Activated naive CD4-positive, alpha-beta T cell treated with anti-CD3 and anti-CD28 coated beads, Interleukin-2, amount 50 U/mL, for 72 hours (primary cell): ENCODE results near the gene MEGF11. TPM values are rescaled to one million over a fixed set of nuclear protein-coding genes. Genes with fewer than 3 reads are reported as not detected.
"Not testable (repeated sequence)": the region's sequence is repeated elsewhere in the genome, so short reads cannot be mapped to it uniquely, and the experiment has no call there.

ENCODE experiments used
- ATAC-seq, 2 donors: fragments of 150-1000 bp; cut with Tn5 transposase; 2 replicates each; pipeline ENCODE4 v1.10.0; 2021; ENCODE audit warnings: mild to moderate bottlenecking in 2 of 2, moderate library complexity in 2 of 2
- DNase-seq, 2 donors: peaks; one replicate each; pipeline ENCODE4 v3.0.0; 2021 to 2022; ENCODE audit warnings: low spot score in 2 of 2
- H3K27ac Mint-ChIP-seq, 2 donors: one replicate each; pipeline ENCODE4 v1.8.0; 2022; ENCODE audit warnings: mild to moderate bottlenecking in 2 of 2, mixed read lengths in 2 of 2
- H3K36me3 Mint-ChIP-seq, 2 donors: one replicate each; pipeline ENCODE4 v1.8.0; 2022; ENCODE audit warnings: mixed read lengths in 2 of 2
- H3K9me3 Mint-ChIP-seq, 2 donors: one replicate each; pipeline ENCODE4 v1.8.0; 2022; ENCODE audit warnings: mixed read lengths in 2 of 2
- total RNA-seq, 2 donors: library from RNA; stranded (reverse); gene quantifications; one replicate each; pipeline ENCODE4 v1.2.3, GENCODE V29; 2022

Gene MEGF11
- total RNA-seq, 2 donors from 2014 or later = not detected

GRCh38 chr15:66285533-66286280 lies 32.2 kb upstream of the MEGF11 start:
- no peaks in the 10 kb centered on the region for H3K36me3 Mint-ChIP-seq
- no peak for ATAC-seq
- no peak overlapping the region for H3K27ac Mint-ChIP-seq
- no peaks in the 10 kb centered on the region for H3K9me3 Mint-ChIP-seq
- DNase-seq = no peak

GRCh38 chr15:66284271-66284670 lies 30.7 kb upstream of the MEGF11 start:
- DNase-seq = no peak
- H3K9me3 Mint-ChIP-seq = no peaks in the 10 kb centered on the region
- H3K27ac Mint-ChIP-seq = no peak overlapping the region
- no peaks in the 10 kb centered on the region for H3K36me3 Mint-ChIP-seq
- ATAC-seq = no peak

- H3K36me3 Mint-ChIP-seq = no peaks in the 10 kb centered on the region
- ATAC-seq (no peak), DNase-seq (no peak)
- no peaks in the 10 kb centered on the region for H3K9me3 Mint-ChIP-seq
- no peak overlapping the region for H3K27ac Mint-ChIP-seq
Measured at GRCh38 chr15:66278671-66279070, 25.1 kb upstream of the MEGF11 start.

- Mint-ChIP-seq H3K36me3 (no peaks in the 10 kb centered on the region), H3K9me3 (no peaks in the 10 kb centered on the region), H3K27ac (no peak overlapping the region)
- ATAC-seq (no peak), DNase-seq (no peak)
Measured at GRCh38 chr15:66278056-66278455, 24.5 kb upstream of the MEGF11 start.

GRCh38 chr15:66276546-66276945 lies 23.0 kb upstream of the MEGF11 start:
- Mint-ChIP-seq H3K36me3 (no peaks in the 10 kb centered on the region), H3K27ac (no peak overlapping the region), H3K9me3 (no peaks in the 10 kb centered on the region)
- no peak for ATAC-seq
- DNase-seq = no peak

GRCh38 chr15:66275352-66275751 lies 21.8 kb upstream of the MEGF11 start:
- no peak for DNase-seq
- Mint-ChIP-seq H3K36me3 (no peaks in the 10 kb centered on the region), H3K9me3 (no peaks in the 10 kb centered on the region), H3K27ac (no peak overlapping the region)
- no peak for ATAC-seq

GRCh38 chr15:66270932-66271331 lies 17.4 kb upstream of the MEGF11 start:
- Mint-ChIP-seq H3K36me3 (no peaks in the 10 kb centered on the region), H3K9me3 (no peaks in the 10 kb centered on the region), H3K27ac (no peak overlapping the region)
- ATAC-seq (no peak), DNase-seq (no peak)

GRCh38 chr15:66269326-66270090 lies 16.0 kb upstream of the MEGF11 start:
- ATAC-seq (no peak), DNase-seq (no peak)
- Mint-ChIP-seq H3K36me3 (no peaks in the 10 kb centered on the region), H3K27ac (no peak overlapping the region), H3K9me3 (no peaks in the 10 kb centered on the region)

- Mint-ChIP-seq H3K27ac (no peak overlapping the region), H3K36me3 (peaks cover 4 to 12% of the 10 kb centered on the region in 2 donors), H3K9me3 (peaks cover 8 to 10% of the 10 kb centered on the region in 2 donors)
- DNase-seq = no peak
- ATAC-seq = no peak
Measured at GRCh38 chr15:66264859-66265513, 11.4 kb upstream of the MEGF11 start.

- H3K9me3 Mint-ChIP-seq = peaks cover 8 to 10% of the 10 kb centered on the region in 2 donors
- ATAC-seq, DNase-seq, H3K27ac Mint-ChIP-seq: not testable (repeated sequence)
- peaks cover 4 to 12% of the 10 kb centered on the region in 2 donors for H3K36me3 Mint-ChIP-seq
Measured at GRCh38 chr15:66262837-66263236, 9.3 kb upstream of the MEGF11 start.

- peaks cover 4 to 12% of the 10 kb centered on the region in 2 donors for H3K36me3 Mint-ChIP-seq
- H3K27ac Mint-ChIP-seq = no peak overlapping the region
- peaks cover 8 to 10% of the 10 kb centered on the region in 2 donors for H3K9me3 Mint-ChIP-seq
Measured at GRCh38 chr15:66261056-66261455, 7.5 kb upstream of the MEGF11 start.

GRCh38 chr15:66256692-66257091 lies 3.1 kb upstream of the MEGF11 start:
- H3K36me3 Mint-ChIP-seq = peaks cover 7% of the 10 kb centered on the region in 2 donors
- ATAC-seq = no peak
- H3K9me3 Mint-ChIP-seq = no peaks in the 10 kb centered on the region
- no peak overlapping the region for H3K27ac Mint-ChIP-seq
- no peak for DNase-seq

More at GRCh38 chr15:66261056-66261455, 7.5 kb upstream of the MEGF11 start:
- ATAC-seq = no peak
- DNase-seq = no peak

GRCh38 chr15:66254951-66255676 lies 1.6 kb upstream of the MEGF11 start:
- Mint-ChIP-seq H3K9me3 (no peaks in the 10 kb centered on the region), H3K27ac (no peak overlapping the region), H3K36me3 (peaks cover 7% of the 10 kb centered on the region in 2 donors)
- ATAC-seq (no peak), DNase-seq (no peak)

- Mint-ChIP-seq H3K36me3 (peaks cover 7% of the 10 kb centered on the region in 2 donors), H3K27ac (peak overlapping the region in 1 of 2 donors; percentile 16), H3K9me3 (no peaks in the 10 kb centered on the region)
- DNase-seq = peak in 1 of 2 donors; percentile 6
- ATAC-seq = no peak
Measured at GRCh38 chr15:66254089-66254950, 770 bp upstream of the MEGF11 start.

GRCh38 chr15:66252685-66253417 lies 699 bp downstream of the MEGF11 start:
- ATAC-seq = peak; percentile 47 to 59
- Mint-ChIP-seq H3K27ac (no peak overlapping the region), H3K9me3 (no peaks in the 10 kb centered on the region), H3K36me3 (peaks cover 7% of the 10 kb centered on the region in 2 donors)
- DNase-seq = peak in 1 of 2 donors; percentile 48
